GM21367 (cell line): ENCODE results near the gene ZNF468.
"Not testable (repeated sequence)": the region's sequence is repeated elsewhere in the genome, so short reads cannot be mapped to it uniquely, and the experiment has no call there.

Experiments
- ATAC-seq: cut with Tn5 transposase; IDR thresholded peaks from one replicate; pipeline ENCODE4 v1.9.1; 2021; ENCODE audit not compliant: unreplicated experiment

ZNF468 gene

GRCh38 chr19:52857378-52858191, at the start of gene ZNF468:
Gene ZNF468 (minus strand): TSS chr19:52857619. CDS start chr19:52854272, 3,347 bp downstream.
- ATAC-seq: peak; percentile 93

GRCh38 chr19:52904052-52904780, 46.8 kb upstream of the ZNF468 start:
- ATAC-seq: not testable (repeated sequence)

GRCh38 chr19:52901842-52902241, 44.4 kb upstream of the ZNF468 start:
- ATAC-seq: no peak

- ATAC-seq: not testable (repeated sequence)
Measured at GRCh38 chr19:52898596-52898995, 41.2 kb upstream of the ZNF468 start.

- no peak for ATAC-seq
Measured at GRCh38 chr19:52898101-52898500, 40.7 kb upstream of the ZNF468 start.

- ATAC-seq: peak; percentile 94
Measured at GRCh38 chr19:52897138-52897935, 39.9 kb upstream of the ZNF468 start, which contains the start of gene ZNF320. Gene ZNF320 (minus strand): TSS chr19:52897635. CDS start chr19:52890255, 7,380 bp downstream.

GRCh38 chr19:52896431-52897137, 39.2 kb upstream of the ZNF468 start:
- no peak for ATAC-seq

- no peak for ATAC-seq
Measured at GRCh38 chr19:52891336-52891735, 33.9 kb upstream of the ZNF468 start.

- no peak for ATAC-seq
Measured at GRCh38 chr19:52889931-52890330, 32.5 kb upstream of the ZNF468 start.

GRCh38 chr19:52889076-52889475, 31.7 kb upstream of the ZNF468 start:
- ATAC-seq: no peak

- ATAC-seq: no peak
Measured at GRCh38 chr19:52880895-52881389, 23.5 kb upstream of the ZNF468 start.

GRCh38 chr19:52872996-52873395, 15.6 kb upstream of the ZNF468 start:
- ATAC-seq: not testable (repeated sequence)

- no peak for ATAC-seq
Measured at GRCh38 chr19:52871466-52871865, 14.0 kb upstream of the ZNF468 start.

GRCh38 chr19:52868031-52868430, 10.6 kb upstream of the ZNF468 start:
- not testable (repeated sequence) for ATAC-seq

GRCh38 chr19:52856540-52857377, 660 bp downstream of the ZNF468 start:
- not testable (repeated sequence) for ATAC-seq

- ATAC-seq: not testable (repeated sequence)
Measured at GRCh38 chr19:52847352-52847751, 10.1 kb downstream of the ZNF468 start.

- ATAC-seq: not testable (repeated sequence)
Measured at GRCh38 chr19:52840825-52841465, 16.5 kb downstream of the ZNF468 start.

GRCh38 chr19:52834289-52834688, 23.1 kb downstream of the ZNF468 start:
- ATAC-seq: not testable (repeated sequence)

GRCh38 chr19:52833541-52833940, 23.9 kb downstream of the ZNF468 start:
- not testable (repeated sequence) for ATAC-seq
